GM23338 (cell line): ENCODE data around the gene PARVG. TPM values are rescaled to one million over a fixed set of nuclear protein-coding genes. Genes with fewer than 3 reads are reported as not detected.

Experiments used
- ATAC-seq: fragments of 200-7000 bp; cut with Tn5 transposase; 3 replicates; pipeline ENCODE4 v1.9.1; 2020
- DNase-seq: peaks from one replicate; pipeline ENCODE4 v3.0.0-alpha.2; 2015; ENCODE audit warnings: low spot score
- H2AFZ ChIP-seq: fragments of 200-600 bp; sonication (generic); 2 replicates; pipeline ENCODE4 v1.8.0; 2016; ENCODE audit warnings: antibody characterized with exemption, mild to moderate bottlenecking, moderate library complexity
- H3F3A ChIP-seq: fragments of 200-600 bp; sonication (generic); replicated peaks from 2 replicates; pipeline ENCODE4 v1.8.0; 2017; ENCODE audit warnings: antibody characterized with exemption, mixed run types, low read depth
- H3K27ac ChIP-seq: fragments of 200-600 bp; sonication (generic); 2 replicates; pipeline ENCODE4 v1.6.1; 2016; ENCODE audit warnings: low read depth
- H3K27me3 ChIP-seq: fragments of 200-600 bp; sonication (generic); 2 replicates; pipeline ENCODE4 v1.8.0; 2016; ENCODE audit warnings: mild to moderate bottlenecking, mixed run types, moderate library complexity; ENCODE audit not compliant: insufficient read depth
- H3K36me3 ChIP-seq: fragments of 200-600 bp; sonication (generic); 2 replicates; pipeline ENCODE4 v1.8.0; 2016; ENCODE audit warnings: mild to moderate bottlenecking; ENCODE audit not compliant: insufficient read depth
- H3K4me1 ChIP-seq: fragments of 200-600 bp; sonication (generic); 2 replicates; pipeline ENCODE4 v1.8.0; 2016; ENCODE audit warnings: mild to moderate bottlenecking, moderate library complexity; ENCODE audit not compliant: insufficient read depth
- H3K4me2 ChIP-seq: fragments of 200-600 bp; sonication (generic); 2 replicates; pipeline ENCODE4 v1.7.1; 2017; ENCODE audit warnings: mixed run types
- H3K4me3 ChIP-seq: fragments of 200-600 bp; sonication (generic); 2 replicates; pipeline ENCODE4 v1.6.1; 2016; ENCODE audit warnings: mixed run types
- H3K79me2 ChIP-seq: fragments of 200-600 bp; sonication (generic); replicated peaks from 2 replicates; pipeline ENCODE4 v1.8.0; 2017; ENCODE audit warnings: mild to moderate bottlenecking; ENCODE audit not compliant: insufficient read depth
- H3K9me2 ChIP-seq: fragments of 200-600 bp; sonication (generic); 2 replicates; pipeline ENCODE4 v1.8.0; 2017; ENCODE audit not compliant: insufficient read depth
- H4K20me1 ChIP-seq: fragments of 200-600 bp; sonication (generic); replicated peaks from 2 replicates; pipeline ENCODE4 v1.8.0; 2017; ENCODE audit warnings: mild to moderate bottlenecking; ENCODE audit not compliant: insufficient read depth
- H3K27ac Mint-ChIP-seq: 2 replicates; pipeline ENCODE4 v1.8.0; 2020; ENCODE audit warnings: inconsistent platforms, mild to moderate bottlenecking, moderate library complexity, mixed read lengths
- H3K27me3 Mint-ChIP-seq: 3 replicates; pipeline ENCODE4 v1.8.0; 2022; ENCODE audit warnings: low read depth, mild to moderate bottlenecking, moderate library complexity, mixed read lengths, inconsistent platforms; ENCODE audit not compliant: insufficient read depth, poor library complexity
- H3K36me3 Mint-ChIP-seq: 3 replicates; pipeline ENCODE4 v1.8.0; 2021; ENCODE audit warnings: low read depth, mild to moderate bottlenecking, inconsistent platforms, moderate library complexity, mixed read lengths
- H3K4me1 Mint-ChIP-seq: 3 replicates; pipeline ENCODE4 v1.8.0; 2020; ENCODE audit warnings: mild to moderate bottlenecking, inconsistent platforms, mixed read lengths
- H3K4me3 Mint-ChIP-seq: 3 replicates; pipeline ENCODE4 v1.8.0; 2021; ENCODE audit warnings: moderate library complexity, mild to moderate bottlenecking, inconsistent platforms, mixed read lengths
- H3K9me3 Mint-ChIP-seq: 3 replicates; pipeline ENCODE4 v1.8.0; 2020; ENCODE audit warnings: moderate library complexity, mild to moderate bottlenecking, inconsistent platforms, mixed read lengths
- EZH2 ChIP-seq: fragments of 200-600 bp; sonication (generic); IDR thresholded peaks from one replicate; pipeline ENCODE4 v1.8.0; 2017; ENCODE audit warnings: antibody characterized with exemption, mild to moderate bottlenecking, low read depth; ENCODE audit not compliant: unreplicated experiment
- NANOG ChIP-seq: IDR thresholded peaks from 2 replicates; pipeline ENCODE4 v1.6.1; 2016; ENCODE audit warnings: antibody characterized with exemption, borderline replicate concordance
- POLR2AphosphoS5 ChIP-seq: IDR thresholded peaks from 2 replicates; pipeline ENCODE4 v1.6.1; 2016; ENCODE audit warnings: antibody characterized with exemption, low read depth
- STAT1 ChIP-seq: IDR thresholded peaks from one replicate; pipeline ENCODE4 v1.6.1; 2016; ENCODE audit warnings: antibody characterized with exemption; ENCODE audit not compliant: unreplicated experiment
- ZNF114 ChIP-seq: fragments of 250-450 bp; sonication (Bioruptor Pico); IDR thresholded peaks from 2 replicates; pipeline ENCODE4 v1.5.0; 2020; ENCODE audit warnings: mild to moderate bottlenecking, moderate library complexity
- polyA plus RNA-seq: library from polyadenylated mRNA; unstranded; fragments of >200 nt; fragmentation: Nextera tagmentation; extraction: Ambion mirVana; gene quantifications from 2 replicates; pipeline ENCODE4 v1.2.1, GENCODE V29; 2016
- total RNA-seq: library from RNA; depleted of rRNA; stranded (reverse); fragments of >200 nt; shearing (Covaris generic); gene quantifications from 2 replicates; pipeline ENCODE4 v1.2.3, GENCODE V29; 2014
- TF ChIP-seq, protein P1 (sequence below): fragments of 250-450 bp; sonication (Bioruptor Pico); IDR thresholded peaks from 2 replicates; pipeline ENCODE4 v1.5.0; 2020; ENCODE audit warnings: mild to moderate bottlenecking, moderate library complexity
- TF ChIP-seq, protein P2 (sequence below): IDR thresholded peaks from 2 replicates; pipeline ENCODE4 v1.6.1; 2016; ENCODE audit warnings: antibody characterized with exemption
- TF ChIP-seq, protein P3 (sequence below): IDR thresholded peaks from one replicate; pipeline ENCODE4 v1.6.1; 2018; ENCODE audit warnings: antibody characterized with exemption; ENCODE audit not compliant: unreplicated experiment

PARVG gene
- total and polyA plus RNA-seq, 2 experiments from 2014 or later: 0.14 to 0.31 TPM

DNA sequence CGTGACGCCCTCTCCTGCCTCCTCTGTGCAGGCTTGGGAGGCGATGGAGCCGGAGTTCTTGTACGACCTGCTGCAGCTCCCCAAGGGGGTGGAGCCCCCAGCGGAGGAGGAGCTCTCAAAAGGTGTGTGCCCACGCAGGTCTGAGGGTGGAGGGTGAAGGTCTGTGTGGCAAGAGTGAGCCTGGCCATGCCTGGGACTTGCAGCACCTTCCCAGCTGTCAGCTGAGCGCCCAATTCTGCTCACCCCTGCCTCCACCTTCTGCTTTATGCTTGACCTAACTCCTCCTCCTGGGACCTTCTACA lies 2.5 kb downstream of the PARVG start (continued):
- TF ChIP-seq, protein P1, sequence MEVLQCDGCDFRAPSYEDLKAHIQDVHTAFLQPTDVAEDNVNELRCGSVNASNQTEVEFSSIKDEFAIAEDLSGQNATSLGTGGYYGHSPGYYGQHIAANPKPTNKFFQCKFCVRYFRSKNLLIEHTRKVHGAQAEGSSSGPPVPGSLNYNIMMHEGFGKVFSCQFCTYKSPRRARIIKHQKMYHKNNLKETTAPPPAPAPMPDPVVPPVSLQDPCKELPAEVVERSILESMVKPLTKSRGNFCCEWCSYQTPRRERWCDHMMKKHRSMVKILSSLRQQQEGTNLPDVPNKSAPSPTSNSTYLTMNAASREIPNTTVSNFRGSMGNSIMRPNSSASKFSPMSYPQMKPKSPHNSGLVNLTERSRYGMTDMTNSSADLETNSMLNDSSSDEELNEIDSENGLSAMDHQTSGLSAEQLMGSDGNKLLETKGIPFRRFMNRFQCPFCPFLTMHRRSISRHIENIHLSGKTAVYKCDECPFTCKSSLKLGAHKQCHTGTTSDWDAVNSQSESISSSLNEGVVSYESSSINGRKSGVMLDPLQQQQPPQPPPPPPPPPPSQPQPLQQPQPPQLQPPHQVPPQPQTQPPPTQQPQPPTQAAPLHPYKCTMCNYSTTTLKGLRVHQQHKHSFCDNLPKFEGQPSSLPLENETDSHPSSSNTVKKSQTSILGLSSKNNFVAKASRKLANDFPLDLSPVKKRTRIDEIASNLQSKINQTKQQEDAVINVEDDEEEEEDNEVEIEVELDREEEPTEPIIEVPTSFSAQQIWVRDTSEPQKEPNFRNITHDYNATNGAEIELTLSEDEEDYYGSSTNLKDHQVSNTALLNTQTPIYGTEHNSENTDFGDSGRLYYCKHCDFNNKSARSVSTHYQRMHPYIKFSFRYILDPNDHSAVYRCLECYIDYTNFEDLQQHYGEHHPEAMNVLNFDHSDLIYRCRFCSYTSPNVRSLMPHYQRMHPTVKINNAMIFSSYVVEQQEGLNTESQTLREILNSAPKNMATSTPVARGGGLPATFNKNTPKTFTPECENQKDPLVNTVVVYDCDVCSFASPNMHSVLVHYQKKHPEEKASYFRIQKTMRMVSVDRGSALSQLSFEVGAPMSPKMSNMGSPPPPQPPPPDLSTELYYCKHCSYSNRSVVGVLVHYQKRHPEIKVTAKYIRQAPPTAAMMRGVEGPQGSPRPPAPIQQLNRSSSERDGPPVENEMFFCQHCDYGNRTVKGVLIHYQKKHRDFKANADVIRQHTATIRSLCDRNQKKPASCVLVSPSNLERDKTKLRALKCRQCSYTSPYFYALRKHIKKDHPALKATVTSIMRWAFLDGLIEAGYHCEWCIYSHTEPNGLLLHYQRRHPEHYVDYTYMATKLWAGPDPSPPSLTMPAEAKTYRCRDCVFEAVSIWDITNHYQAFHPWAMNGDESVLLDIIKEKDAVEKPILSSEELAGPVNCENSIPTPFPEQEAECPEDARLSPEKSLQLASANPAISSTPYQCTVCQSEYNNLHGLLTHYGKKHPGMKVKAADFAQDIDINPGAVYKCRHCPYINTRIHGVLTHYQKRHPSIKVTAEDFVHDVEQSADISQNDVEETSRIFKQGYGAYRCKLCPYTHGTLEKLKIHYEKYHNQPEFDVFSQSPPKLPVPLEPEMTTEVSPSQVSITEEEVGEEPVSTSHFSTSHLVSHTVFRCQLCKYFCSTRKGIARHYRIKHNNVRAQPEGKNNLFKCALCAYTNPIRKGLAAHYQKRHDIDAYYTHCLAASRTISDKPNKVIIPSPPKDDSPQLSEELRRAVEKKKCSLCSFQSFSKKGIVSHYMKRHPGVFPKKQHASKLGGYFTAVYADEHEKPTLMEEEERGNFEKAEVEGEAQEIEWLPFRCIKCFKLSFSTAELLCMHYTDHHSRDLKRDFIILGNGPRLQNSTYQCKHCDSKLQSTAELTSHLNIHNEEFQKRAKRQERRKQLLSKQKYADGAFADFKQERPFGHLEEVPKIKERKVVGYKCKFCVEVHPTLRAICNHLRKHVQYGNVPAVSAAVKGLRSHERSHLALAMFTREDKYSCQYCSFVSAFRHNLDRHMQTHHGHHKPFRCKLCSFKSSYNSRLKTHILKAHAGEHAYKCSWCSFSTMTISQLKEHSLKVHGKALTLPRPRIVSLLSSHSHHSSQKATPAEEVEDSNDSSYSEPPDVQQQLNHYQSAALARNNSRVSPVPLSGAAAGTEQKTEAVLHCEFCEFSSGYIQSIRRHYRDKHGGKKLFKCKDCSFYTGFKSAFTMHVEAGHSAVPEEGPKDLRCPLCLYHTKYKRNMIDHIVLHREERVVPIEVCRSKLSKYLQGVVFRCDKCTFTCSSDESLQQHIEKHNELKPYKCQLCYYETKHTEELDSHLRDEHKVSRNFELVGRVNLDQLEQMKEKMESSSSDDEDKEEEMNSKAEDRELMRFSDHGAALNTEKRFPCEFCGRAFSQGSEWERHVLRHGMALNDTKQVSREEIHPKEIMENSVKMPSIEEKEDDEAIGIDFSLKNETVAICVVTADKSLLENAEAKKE: no peak
- TF ChIP-seq STAT1 (no peak), NANOG (no peak)
- TF ChIP-seq, protein P2, sequence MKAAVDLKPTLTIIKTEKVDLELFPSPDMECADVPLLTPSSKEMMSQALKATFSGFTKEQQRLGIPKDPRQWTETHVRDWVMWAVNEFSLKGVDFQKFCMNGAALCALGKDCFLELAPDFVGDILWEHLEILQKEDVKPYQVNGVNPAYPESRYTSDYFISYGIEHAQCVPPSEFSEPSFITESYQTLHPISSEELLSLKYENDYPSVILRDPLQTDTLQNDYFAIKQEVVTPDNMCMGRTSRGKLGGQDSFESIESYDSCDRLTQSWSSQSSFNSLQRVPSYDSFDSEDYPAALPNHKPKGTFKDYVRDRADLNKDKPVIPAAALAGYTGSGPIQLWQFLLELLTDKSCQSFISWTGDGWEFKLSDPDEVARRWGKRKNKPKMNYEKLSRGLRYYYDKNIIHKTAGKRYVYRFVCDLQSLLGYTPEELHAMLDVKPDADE: no peak
- TF ChIP-seq, protein P3, sequence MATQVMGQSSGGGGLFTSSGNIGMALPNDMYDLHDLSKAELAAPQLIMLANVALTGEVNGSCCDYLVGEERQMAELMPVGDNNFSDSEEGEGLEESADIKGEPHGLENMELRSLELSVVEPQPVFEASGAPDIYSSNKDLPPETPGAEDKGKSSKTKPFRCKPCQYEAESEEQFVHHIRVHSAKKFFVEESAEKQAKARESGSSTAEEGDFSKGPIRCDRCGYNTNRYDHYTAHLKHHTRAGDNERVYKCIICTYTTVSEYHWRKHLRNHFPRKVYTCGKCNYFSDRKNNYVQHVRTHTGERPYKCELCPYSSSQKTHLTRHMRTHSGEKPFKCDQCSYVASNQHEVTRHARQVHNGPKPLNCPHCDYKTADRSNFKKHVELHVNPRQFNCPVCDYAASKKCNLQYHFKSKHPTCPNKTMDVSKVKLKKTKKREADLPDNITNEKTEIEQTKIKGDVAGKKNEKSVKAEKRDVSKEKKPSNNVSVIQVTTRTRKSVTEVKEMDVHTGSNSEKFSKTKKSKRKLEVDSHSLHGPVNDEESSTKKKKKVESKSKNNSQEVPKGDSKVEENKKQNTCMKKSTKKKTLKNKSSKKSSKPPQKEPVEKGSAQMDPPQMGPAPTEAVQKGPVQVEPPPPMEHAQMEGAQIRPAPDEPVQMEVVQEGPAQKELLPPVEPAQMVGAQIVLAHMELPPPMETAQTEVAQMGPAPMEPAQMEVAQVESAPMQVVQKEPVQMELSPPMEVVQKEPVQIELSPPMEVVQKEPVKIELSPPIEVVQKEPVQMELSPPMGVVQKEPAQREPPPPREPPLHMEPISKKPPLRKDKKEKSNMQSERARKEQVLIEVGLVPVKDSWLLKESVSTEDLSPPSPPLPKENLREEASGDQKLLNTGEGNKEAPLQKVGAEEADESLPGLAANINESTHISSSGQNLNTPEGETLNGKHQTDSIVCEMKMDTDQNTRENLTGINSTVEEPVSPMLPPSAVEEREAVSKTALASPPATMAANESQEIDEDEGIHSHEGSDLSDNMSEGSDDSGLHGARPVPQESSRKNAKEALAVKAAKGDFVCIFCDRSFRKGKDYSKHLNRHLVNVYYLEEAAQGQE: no peak

DNA sequence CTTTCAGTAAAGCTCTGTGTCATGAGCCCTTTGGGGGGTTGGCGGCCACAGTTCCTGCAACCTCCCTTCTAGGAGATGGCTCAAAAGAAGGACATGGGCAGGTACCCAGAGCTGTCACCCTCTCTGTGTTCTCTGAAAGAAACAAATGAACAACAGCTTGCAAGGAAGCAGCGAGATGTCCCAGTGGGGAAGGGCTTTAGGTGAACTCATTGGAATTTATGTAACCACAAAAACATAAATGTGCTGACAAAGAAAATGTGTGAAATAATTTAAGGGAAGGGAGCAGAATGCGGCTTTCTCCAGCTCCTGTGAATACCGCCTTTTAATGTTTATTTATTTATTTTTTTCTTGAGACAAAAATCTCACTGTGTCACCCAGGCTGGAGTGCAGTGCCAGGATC lies 3.3 kb downstream of the PARVG start:
- no peaks in the 10 kb centered on the region for H3F3A ChIP-seq
- ATAC-seq (no peak), DNase-seq (no peak)
- peaks cover 7% of the 10 kb centered on the region for H3K27me3 Mint-ChIP-seq
- no peaks in the 10 kb centered on the region for H3K9me2 ChIP-seq
- no peaks in the 10 kb centered on the region; the same call in 2 of the 3 replicates for H3K36me3 Mint-ChIP-seq
- H3K4me1 ChIP-seq: 0 out of 2 replicates have a peak, but pooled peaks cover 4% of the 10 kb centered on the region
- H3K9me3 Mint-ChIP-seq: no peaks in the 10 kb centered on the region
- no peaks in the 10 kb centered on the region for H3K79me2 ChIP-seq
- H3K27me3 ChIP-seq: no peaks in the 10 kb centered on the region
- no peak overlapping the region for H3K27ac ChIP-seq
- H3K36me3 ChIP-seq: no peaks in the 10 kb centered on the region
- H3K27ac Mint-ChIP-seq: no peak overlapping the region; the same call in 1 of the 2 replicates
- H3K4me3 ChIP-seq: no peak overlapping the region
- no peak overlapping the region for H3K4me2 ChIP-seq
- peaks cover 20% of the 10 kb centered on the region for H3K4me1 Mint-ChIP-seq
- no peaks in the 10 kb centered on the region for H4K20me1 ChIP-seq
- no peak overlapping the region for H3K4me3 Mint-ChIP-seq
- H2AFZ ChIP-seq: no peak overlapping the region
- TF ChIP-seq ZNF114 (CRISPR knock-in tag) (no peak), EZH2 (no peak), POLR2AphosphoS5 (no peak)
